Measurements from ENCODE around the gene VPS39. TPM values are rescaled to one million over a fixed set of nuclear protein-coding genes. Genes with fewer than 3 reads are reported as not detected.

Gene VPS39
- total RNA-seq, 1 donor from 2014 or later = 22.6 TPM

- Histone ChIP-seq H3K27me3 (ENCODE audit: control insufficient read depth, insufficient read depth, low read length) (no peaks in the 10 kb centered on the region), H3K36me3 (ENCODE audit: control insufficient read depth, insufficient read depth, low read length) (peaks cover 15% of the 10 kb centered on the region), H3K4me3 (ENCODE audit: low read depth, low read length) (no peak overlapping the region)
- FAIRE-seq (no peak), DNase-seq (ENCODE audit: low read depth) (no peak)
- no peak for TF ChIP-seq CTCF (IDR thresholded peaks at IDR 0.05; ENCODE audit: insufficient read depth, low read length, severe bottlenecking)
Measured at GRCh38 chr15:42184736-42185135, 23.4 kb downstream of the VPS39 start.

DNA sequence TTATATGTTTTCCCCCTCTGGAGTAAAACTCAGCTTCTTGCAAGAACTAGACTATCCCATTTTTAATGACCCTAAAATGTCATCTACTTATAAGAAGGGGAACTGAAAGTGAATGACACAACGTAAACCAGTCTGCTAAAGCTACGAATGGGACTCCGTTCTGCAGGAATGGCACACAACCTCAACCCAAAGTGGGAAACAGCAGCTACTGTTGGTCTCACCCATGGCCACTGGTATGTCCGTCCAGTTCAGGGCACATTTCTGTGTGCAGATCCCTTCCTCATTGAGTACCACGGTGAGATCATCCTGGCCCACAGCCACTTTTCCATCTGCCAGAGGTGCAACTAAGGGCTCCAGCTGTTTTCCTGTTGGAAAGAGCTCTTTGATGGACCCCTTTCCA lies 23.8 kb downstream of the VPS39 start:
- Histone ChIP-seq H3K27me3 (ENCODE audit: control insufficient read depth, insufficient read depth, low read length) (no peaks in the 10 kb centered on the region), H3K4me3 (ENCODE audit: low read depth, low read length) (no peak overlapping the region), H3K36me3 (ENCODE audit: control insufficient read depth, insufficient read depth, low read length) (peaks cover 17% of the 10 kb centered on the region)
- TF ChIP-seq CTCF (IDR thresholded peaks at IDR 0.05; ENCODE audit: insufficient read depth, low read length, severe bottlenecking) = no peak
- no peak for DNase-seq (ENCODE audit: low read depth)
- no peak for FAIRE-seq

GRCh38 chr15:42182961-42183360 lies 25.1 kb downstream of the VPS39 start:
- H3K27me3 ChIP-seq (ENCODE audit: control insufficient read depth, insufficient read depth, low read length) = no peaks in the 10 kb centered on the region
- no peak overlapping the region for H3K4me3 ChIP-seq (ENCODE audit: low read depth, low read length)
- no peak for TF ChIP-seq CTCF (IDR thresholded peaks at IDR 0.05; ENCODE audit: insufficient read depth, low read length, severe bottlenecking)
- DNase-seq (ENCODE audit: low read depth) = no peak
- peaks cover 17% of the 10 kb centered on the region for H3K36me3 ChIP-seq (ENCODE audit: control insufficient read depth, insufficient read depth, low read length)
- no peak for FAIRE-seq

- peaks cover 17% of the 10 kb centered on the region for H3K36me3 ChIP-seq (ENCODE audit: control insufficient read depth, insufficient read depth, low read length)
- no peak for FAIRE-seq
- no peak for TF ChIP-seq CTCF (IDR thresholded peaks at IDR 0.05; ENCODE audit: insufficient read depth, low read length, severe bottlenecking)
Measured at GRCh38 chr15:42182328-42182886, 25.7 kb downstream of the VPS39 start.

GRCh38 chr15:42178056-42178455 lies 30.0 kb downstream of the VPS39 start:
- H3K27me3 ChIP-seq (ENCODE audit: control insufficient read depth, insufficient read depth, low read length) = no peaks in the 10 kb centered on the region
- no peak for TF ChIP-seq CTCF (IDR thresholded peaks at IDR 0.05; ENCODE audit: insufficient read depth, low read length, severe bottlenecking)
- peaks cover 14% of the 10 kb centered on the region for H3K36me3 ChIP-seq (ENCODE audit: control insufficient read depth, insufficient read depth, low read length)
- DNase-seq (ENCODE audit: low read depth) (no peak), FAIRE-seq (no peak)
- H3K4me3 ChIP-seq (ENCODE audit: low read depth, low read length) = no peak overlapping the region

More at GRCh38 chr15:42182328-42182886, 25.7 kb downstream of the VPS39 start:
- H3K4me3 ChIP-seq (ENCODE audit: low read depth, low read length) = no peak overlapping the region
- no peaks in the 10 kb centered on the region for H3K27me3 ChIP-seq (ENCODE audit: control insufficient read depth, insufficient read depth, low read length)
- no peak for DNase-seq (ENCODE audit: low read depth)

GRCh38 chr15:42175671-42176070 lies 32.4 kb downstream of the VPS39 start:
- FAIRE-seq (no peak), DNase-seq (ENCODE audit: low read depth) (no peak)
- H3K4me3 ChIP-seq (ENCODE audit: low read depth, low read length) = no peak overlapping the region
- peaks cover 22% of the 10 kb centered on the region for H3K36me3 ChIP-seq (ENCODE audit: control insufficient read depth, insufficient read depth, low read length)
- no peaks in the 10 kb centered on the region for H3K27me3 ChIP-seq (ENCODE audit: control insufficient read depth, insufficient read depth, low read length)
- no peak for TF ChIP-seq CTCF (IDR thresholded peaks at IDR 0.05; ENCODE audit: insufficient read depth, low read length, severe bottlenecking)
